Measurements from ENCODE around the gene CELF2. TPM values are rescaled to one million over a fixed set of nuclear protein-coding genes. Genes with fewer than 3 reads are reported as not detected.

Gene CELF2
- total and polyA plus RNA-seq, 9 of the 15 experiments (the other 6 are each of a cell fraction or from before 2014, with no cell fraction given) = 4.0 to 20.3 (median 11.1) TPM

DNA sequence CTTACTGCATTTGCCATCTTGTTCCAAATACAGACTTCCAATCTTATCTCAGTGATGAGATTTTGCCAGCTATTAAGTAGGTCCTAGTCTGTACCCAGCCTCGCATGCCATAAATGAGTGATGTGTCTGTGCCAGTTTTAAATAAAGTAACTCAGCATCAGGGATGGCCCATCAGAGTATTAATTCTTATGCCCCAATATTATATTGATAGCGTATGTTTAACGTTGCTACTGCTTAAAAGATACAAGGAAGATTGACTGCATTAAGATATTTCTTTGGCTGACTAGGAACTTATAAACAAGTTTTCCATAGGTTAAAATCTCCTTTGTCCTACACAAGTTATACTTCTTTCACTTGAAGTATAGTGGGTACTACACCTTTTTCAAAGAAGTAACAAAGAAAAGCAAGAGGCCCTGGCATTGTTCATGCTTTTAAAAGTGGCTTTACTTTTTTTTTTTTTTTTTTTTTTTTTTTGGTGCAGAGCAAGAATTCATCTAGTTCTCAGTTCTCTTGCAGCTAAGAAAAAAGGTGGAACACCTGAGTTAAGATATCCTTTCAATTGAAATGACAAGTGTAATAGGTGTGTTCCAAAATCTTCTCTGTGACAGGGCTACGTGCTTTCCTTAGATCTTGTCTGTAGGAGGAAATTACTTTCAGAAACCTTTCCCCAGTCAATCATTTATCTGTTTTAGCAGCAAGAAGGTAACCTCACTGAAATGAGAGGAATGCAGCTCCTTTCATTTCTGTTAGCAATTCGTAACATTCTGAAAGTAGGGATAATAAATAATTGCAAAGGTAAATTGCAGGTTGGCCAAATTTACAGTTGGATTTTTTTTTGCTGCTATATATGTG is 245.0 kb downstream of the CELF2 start:
- Histone ChIP-seq H3K4me3 (no peak overlapping the region), H3K9me3 (replicated peaks; ENCODE audit: control insufficient read depth, insufficient read depth, low read depth, low read length) (no peaks in the 10 kb centered on the region), H3K27me3 (ENCODE audit: control insufficient read depth in 2 of 2, insufficient read depth in 2 of 2, low read length in 2 of 2) (no peaks in the 10 kb centered on the region), H3K27ac (ENCODE audit: extremely low read depth, low read depth, low read length) (no peak overlapping the region), H3K4me2 (ENCODE audit: insufficient read depth, low read length) (no peak overlapping the region), H3K36me3 (ENCODE audit: control insufficient read depth, insufficient read depth, low read length) (no peaks in the 10 kb centered on the region), H2AFZ (ENCODE audit: low read depth, low read length) (no peak overlapping the region), H3K9me1 (ENCODE audit: control insufficient read depth, insufficient read depth, low read length) (no peaks in the 10 kb centered on the region), H3K4me1 (replicated peaks in 1 of 2; ENCODE audit: control insufficient read depth in 2 of 2, insufficient read depth in 2 of 2, low read length in 2 of 2) (no peaks in the 10 kb centered on the region), H3K9ac (ENCODE audit: insufficient read depth in 1 of 2, low read depth in 2 of 2, low read length in 2 of 2) (no peak overlapping the region), H3K79me2 (ENCODE audit: control insufficient read depth, insufficient read depth, low read length) (no peaks in the 10 kb centered on the region), H4K20me1 (replicated peaks; ENCODE audit: control insufficient read depth, insufficient read depth, low read length) (no peaks in the 10 kb centered on the region)
- CTCF ChIA-PET (ENCODE audit: low intra/inter-chr PET ratio) = no interaction called here
- intact Hi-C loops (cut with micrococcal nuclease) = no loop called here
- ATAC-seq = no peak
- BruUV-seq (replicated peaks) = no TSS peak
- WGBS (ENCODE audit: insufficient coverage, low coverage, missing lambda C conversion rate) = 65% methylated on average over 5 of the region's 5 CpGs
- no peak for DNase-seq (ENCODE audit: extremely low read depth in 1 of 4, low spot score in 3 of 4)
- no peak for FAIRE-seq
- POLR2A ChIA-PET = no interaction called here
- in situ Hi-C loops (cut with MboI) = no loop called here
- no peak for TF ChIP-seq RBM17 (IDR thresholded peaks at IDR 0.05; ENCODE audit: borderline replicate concordance, low read depth, low read length)
- no peak for TF ChIP-seq RHOXF2B (CRISPR knock-in tag; conservative IDR thresholded peaks at IDR 0.05)
- no peak for TF ChIP-seq FOXK2 (conservative IDR thresholded peaks at IDR 0.05 in 1 of 2, IDR thresholded peaks at IDR 0.05 in 1 of 2; ENCODE audit: low read depth in 2 of 2)
- TF ChIP-seq, protein P1, sequence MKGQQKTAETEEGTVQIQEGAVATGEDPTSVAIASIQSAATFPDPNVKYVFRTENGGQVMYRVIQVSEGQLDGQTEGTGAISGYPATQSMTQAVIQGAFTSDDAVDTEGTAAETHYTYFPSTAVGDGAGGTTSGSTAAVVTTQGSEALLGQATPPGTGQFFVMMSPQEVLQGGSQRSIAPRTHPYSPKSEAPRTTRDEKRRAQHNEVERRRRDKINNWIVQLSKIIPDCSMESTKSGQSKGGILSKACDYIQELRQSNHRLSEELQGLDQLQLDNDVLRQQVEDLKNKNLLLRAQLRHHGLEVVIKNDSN (CRISPR knock-in tag; IDR thresholded peaks at IDR 0.05) = no peak
- TF ChIP-seq, protein P2, sequence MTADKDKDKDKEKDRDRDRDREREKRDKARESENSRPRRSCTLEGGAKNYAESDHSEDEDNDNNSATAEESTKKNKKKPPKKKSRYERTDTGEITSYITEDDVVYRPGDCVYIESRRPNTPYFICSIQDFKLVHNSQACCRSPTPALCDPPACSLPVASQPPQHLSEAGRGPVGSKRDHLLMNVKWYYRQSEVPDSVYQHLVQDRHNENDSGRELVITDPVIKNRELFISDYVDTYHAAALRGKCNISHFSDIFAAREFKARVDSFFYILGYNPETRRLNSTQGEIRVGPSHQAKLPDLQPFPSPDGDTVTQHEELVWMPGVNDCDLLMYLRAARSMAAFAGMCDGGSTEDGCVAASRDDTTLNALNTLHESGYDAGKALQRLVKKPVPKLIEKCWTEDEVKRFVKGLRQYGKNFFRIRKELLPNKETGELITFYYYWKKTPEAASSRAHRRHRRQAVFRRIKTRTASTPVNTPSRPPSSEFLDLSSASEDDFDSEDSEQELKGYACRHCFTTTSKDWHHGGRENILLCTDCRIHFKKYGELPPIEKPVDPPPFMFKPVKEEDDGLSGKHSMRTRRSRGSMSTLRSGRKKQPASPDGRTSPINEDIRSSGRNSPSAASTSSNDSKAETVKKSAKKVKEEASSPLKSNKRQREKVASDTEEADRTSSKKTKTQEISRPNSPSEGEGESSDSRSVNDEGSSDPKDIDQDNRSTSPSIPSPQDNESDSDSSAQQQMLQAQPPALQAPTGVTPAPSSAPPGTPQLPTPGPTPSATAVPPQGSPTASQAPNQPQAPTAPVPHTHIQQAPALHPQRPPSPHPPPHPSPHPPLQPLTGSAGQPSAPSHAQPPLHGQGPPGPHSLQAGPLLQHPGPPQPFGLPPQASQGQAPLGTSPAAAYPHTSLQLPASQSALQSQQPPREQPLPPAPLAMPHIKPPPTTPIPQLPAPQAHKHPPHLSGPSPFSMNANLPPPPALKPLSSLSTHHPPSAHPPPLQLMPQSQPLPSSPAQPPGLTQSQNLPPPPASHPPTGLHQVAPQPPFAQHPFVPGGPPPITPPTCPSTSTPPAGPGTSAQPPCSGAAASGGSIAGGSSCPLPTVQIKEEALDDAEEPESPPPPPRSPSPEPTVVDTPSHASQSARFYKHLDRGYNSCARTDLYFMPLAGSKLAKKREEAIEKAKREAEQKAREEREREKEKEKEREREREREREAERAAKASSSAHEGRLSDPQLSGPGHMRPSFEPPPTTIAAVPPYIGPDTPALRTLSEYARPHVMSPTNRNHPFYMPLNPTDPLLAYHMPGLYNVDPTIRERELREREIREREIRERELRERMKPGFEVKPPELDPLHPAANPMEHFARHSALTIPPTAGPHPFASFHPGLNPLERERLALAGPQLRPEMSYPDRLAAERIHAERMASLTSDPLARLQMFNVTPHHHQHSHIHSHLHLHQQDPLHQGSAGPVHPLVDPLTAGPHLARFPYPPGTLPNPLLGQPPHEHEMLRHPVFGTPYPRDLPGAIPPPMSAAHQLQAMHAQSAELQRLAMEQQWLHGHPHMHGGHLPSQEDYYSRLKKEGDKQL (CRISPR knock-in tag; IDR thresholded peaks at IDR 0.05; ENCODE audit: borderline replicate concordance) = no peak
- TF ChIP-seq, protein P3, sequence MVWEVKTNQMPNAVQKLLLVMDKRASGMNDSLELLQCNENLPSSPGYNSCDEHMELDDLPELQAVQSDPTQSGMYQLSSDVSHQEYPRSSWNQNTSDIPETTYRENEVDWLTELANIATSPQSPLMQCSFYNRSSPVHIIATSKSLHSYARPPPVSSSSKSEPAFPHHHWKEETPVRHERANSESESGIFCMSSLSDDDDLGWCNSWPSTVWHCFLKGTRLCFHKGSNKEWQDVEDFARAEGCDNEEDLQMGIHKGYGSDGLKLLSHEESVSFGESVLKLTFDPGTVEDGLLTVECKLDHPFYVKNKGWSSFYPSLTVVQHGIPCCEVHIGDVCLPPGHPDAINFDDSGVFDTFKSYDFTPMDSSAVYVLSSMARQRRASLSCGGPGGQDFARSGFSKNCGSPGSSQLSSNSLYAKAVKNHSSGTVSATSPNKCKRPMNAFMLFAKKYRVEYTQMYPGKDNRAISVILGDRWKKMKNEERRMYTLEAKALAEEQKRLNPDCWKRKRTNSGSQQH (CRISPR knock-in tag; IDR thresholded peaks at IDR 0.05) = no peak
- TF ChIP-seq, protein P4, sequence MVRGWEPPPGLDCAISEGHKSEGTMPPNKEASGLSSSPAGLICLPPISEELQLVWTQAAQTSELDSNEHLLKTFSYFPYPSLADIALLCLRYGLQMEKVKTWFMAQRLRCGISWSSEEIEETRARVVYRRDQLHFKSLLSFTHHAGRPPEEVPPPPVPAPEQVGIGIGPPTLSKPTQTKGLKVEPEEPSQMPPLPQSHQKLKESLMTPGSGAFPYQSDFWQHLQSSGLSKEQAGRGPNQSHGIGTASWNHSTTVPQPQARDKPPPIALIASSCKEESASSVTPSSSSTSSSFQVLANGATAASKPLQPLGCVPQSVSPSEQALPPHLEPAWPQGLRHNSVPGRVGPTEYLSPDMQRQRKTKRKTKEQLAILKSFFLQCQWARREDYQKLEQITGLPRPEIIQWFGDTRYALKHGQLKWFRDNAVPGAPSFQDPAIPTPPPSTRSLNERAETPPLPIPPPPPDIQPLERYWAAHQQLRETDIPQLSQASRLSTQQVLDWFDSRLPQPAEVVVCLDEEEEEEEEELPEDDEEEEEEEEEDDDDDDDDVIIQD (CRISPR knock-in tag; IDR thresholded peaks at IDR 0.05) = no peak
- no peak for TF ChIP-seq TBL1XR1 (IDR thresholded peaks at IDR 0.05; ENCODE audit: low read length in 2 of 2)
- TF ChIP-seq ZNF239 (CRISPR knock-in tag; IDR thresholded peaks at IDR 0.05) = no peak
- TF ChIP-seq ZNF644 (tag; IDR thresholded peaks at IDR 0.05; ENCODE audit: low read depth) = no peak

Measured in K562 (cell line).